Measurements from ENCODE around the gene DTL. TPM values are rescaled to one million over a fixed set of nuclear protein-coding genes. Genes with fewer than 3 reads are reported as not detected.

Gene DTL
- total and polyA plus RNA-seq, 11 donors = 0.08 to 6.2 (median 0.44) TPM; not detected in 1

GRCh38 chr1:212002536-212002935 lies 33.0 kb upstream of the DTL start:
- H3K27me3 ChIP-seq = no peaks in the 10 kb centered on the region

DNA sequence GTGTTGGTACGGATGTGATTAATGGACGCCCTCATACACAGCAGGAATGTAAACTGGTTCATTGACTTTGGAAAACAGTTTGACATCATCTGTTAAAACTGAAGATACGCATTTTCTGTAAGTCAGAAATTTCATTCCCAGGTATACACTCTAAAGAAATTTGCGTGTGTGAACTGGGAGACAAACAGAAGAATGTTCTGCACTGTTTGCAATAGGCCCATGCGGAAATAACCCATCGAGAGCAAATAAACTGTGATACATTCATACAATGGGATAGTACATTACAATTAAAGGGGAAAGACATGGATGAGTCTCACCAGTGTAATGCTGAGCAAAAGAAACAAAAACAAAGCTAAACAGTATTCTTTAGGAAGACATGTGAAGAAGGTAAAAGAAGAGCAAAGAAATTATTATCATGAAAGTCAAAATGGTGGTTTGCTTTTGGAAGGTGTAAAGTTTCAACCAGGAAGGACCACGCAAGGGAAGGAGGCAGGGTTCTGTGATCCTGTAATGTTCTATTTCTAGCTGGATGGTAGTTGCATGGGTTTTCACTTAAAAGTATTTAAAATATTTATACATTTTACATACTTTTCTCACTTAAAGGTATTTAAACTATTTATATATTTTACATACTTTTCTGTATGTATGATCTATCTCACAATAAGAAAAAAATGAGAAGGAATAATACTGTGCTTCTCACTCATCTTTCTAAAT lies 30.5 kb upstream of the DTL start:
- Histone ChIP-seq H3K4me1 (no peaks in the 10 kb centered on the region), H3K27me3 (no peaks in the 10 kb centered on the region), H3K9me3 (no peaks in the 10 kb centered on the region), H3K36me3 (peaks cover 0 to 61% (median 50%) of the 10 kb centered on the region in 9 donors), H3K4me3 (no peak overlapping the region), H3K27ac (no peak overlapping the region)
- intact Hi-C loops (cut with DNase I) = loop anchor here in 1 of 10 donors (10.0 kb wide), 1 partner anchor 320 kb away; no protein-coding TSS in a partner anchor
- DNase-seq (no peak), ATAC-seq (no peak)
- 88 to 95% (median 90%) methylated on average over 7 of the region's 7 CpGs for WGBS, 4 donors
- TF ChIP-seq, protein P1, sequence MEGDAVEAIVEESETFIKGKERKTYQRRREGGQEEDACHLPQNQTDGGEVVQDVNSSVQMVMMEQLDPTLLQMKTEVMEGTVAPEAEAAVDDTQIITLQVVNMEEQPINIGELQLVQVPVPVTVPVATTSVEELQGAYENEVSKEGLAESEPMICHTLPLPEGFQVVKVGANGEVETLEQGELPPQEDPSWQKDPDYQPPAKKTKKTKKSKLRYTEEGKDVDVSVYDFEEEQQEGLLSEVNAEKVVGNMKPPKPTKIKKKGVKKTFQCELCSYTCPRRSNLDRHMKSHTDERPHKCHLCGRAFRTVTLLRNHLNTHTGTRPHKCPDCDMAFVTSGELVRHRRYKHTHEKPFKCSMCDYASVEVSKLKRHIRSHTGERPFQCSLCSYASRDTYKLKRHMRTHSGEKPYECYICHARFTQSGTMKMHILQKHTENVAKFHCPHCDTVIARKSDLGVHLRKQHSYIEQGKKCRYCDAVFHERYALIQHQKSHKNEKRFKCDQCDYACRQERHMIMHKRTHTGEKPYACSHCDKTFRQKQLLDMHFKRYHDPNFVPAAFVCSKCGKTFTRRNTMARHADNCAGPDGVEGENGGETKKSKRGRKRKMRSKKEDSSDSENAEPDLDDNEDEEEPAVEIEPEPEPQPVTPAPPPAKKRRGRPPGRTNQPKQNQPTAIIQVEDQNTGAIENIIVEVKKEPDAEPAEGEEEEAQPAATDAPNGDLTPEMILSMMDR (IDR thresholded peaks at IDR 0.05) = no peak
- TF ChIP-seq POLR2A (IDR thresholded peaks at IDR 0.05) = no peak

More at GRCh38 chr1:212002536-212002935, 33.0 kb upstream of the DTL start:
- Histone ChIP-seq H3K36me3 (peaks cover 0 to 58% (median 40%) of the 10 kb centered on the region in 9 donors), H3K4me1 (no peaks in the 10 kb centered on the region), H3K9me3 (peaks cover 0 to 7% (median 0%) of the 10 kb centered on the region in 12 donors), H3K4me3 (no peak overlapping the region), H3K27ac (no peak overlapping the region)
- 76 to 86% (median 81%) methylated on average over 3 of the region's 3 CpGs for WGBS, 4 donors
- DNase-seq (no peak), ATAC-seq (no peak)
- intact Hi-C loops (cut with DNase I) = loop anchor here in 1 of 10 donors (10.0 kb wide), 1 partner anchor 318 kb away; no protein-coding TSS in a partner anchor
- no peak for TF ChIP-seq POLR2A (IDR thresholded peaks at IDR 0.05)
- TF ChIP-seq, protein P1 (IDR thresholded peaks at IDR 0.05) = no peak

DNA sequence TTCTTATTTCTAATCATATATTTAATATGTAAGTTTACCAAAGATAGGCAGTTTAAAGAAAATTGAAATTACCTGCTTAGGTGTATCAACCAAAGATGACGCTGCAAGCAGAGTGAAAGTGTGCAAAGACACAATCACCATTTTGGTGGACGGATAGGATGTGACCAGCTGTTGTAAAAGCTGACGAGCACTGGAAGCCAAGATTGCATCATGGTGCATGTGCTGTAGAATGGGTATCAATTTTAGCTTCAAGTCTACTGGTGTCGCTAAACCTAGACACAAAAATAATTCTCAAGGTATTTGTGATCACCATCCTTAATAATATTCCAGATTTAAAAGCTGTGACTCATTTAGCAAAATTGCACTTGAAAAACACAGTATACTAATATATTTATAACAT lies 28.4 kb upstream of the DTL start:
- Histone ChIP-seq H3K27me3 (no peaks in the 10 kb centered on the region), H3K4me1 (no peaks in the 10 kb centered on the region), H3K36me3 (peaks cover 0 to 68% (median 37%) of the 10 kb centered on the region in 9 donors), H3K27ac (no peak overlapping the region), H3K9me3 (no peaks in the 10 kb centered on the region), H3K4me3 (no peak overlapping the region)
- no peak for TF ChIP-seq POLR2A (IDR thresholded peaks at IDR 0.05)
- TF ChIP-seq, protein P1 (IDR thresholded peaks at IDR 0.05) = no peak
- intact Hi-C loops (cut with DNase I) = loop anchor here in 1 of 10 donors (10.0 kb wide), 1 partner anchor 322 kb away; no protein-coding TSS in a partner anchor
- no peak for DNase-seq
- no peak for ATAC-seq
- 91 to 95% (median 94%) methylated on average over 4 of the region's 4 CpGs for WGBS, 4 donors

- H3K27ac ChIP-seq = no peak overlapping the region
- H3K36me3 ChIP-seq = peaks cover 0 to 67% (median 37%) of the 10 kb centered on the region in 9 donors
- DNase-seq (no peak), ATAC-seq (no peak)
- no peaks in the 10 kb centered on the region for H3K27me3 ChIP-seq
- no peak overlapping the region for H3K4me3 ChIP-seq
- 91 to 96% (median 94%) methylated on average over 9 of the region's 9 CpGs for WGBS, 4 donors
- H3K4me1 ChIP-seq = no peaks in the 10 kb centered on the region
- intact Hi-C loops (cut with DNase I) = loop anchor here in 1 of 10 donors (10.0 kb wide), 1 partner anchor 323 kb away; no protein-coding TSS in a partner anchor
- no peaks in the 10 kb centered on the region for H3K9me3 ChIP-seq
- TF ChIP-seq POLR2A (IDR thresholded peaks at IDR 0.05) = no peak
- TF ChIP-seq, protein P1 (IDR thresholded peaks at IDR 0.05) = no peak
These were observed 27.7 kb upstream of the DTL start for GRCh38 chr1:212007886-212008285.

All from heart left ventricle (tissue), 16 donors.